ENCODE measurements around the gene GFER. TPM values are rescaled to one million over a fixed set of nuclear protein-coding genes. Genes with fewer than 3 reads are reported as not detected.

Gene GFER
- total RNA-seq, 2 donors from 2014 or later = 40.3 to 45.5 TPM

DNA sequence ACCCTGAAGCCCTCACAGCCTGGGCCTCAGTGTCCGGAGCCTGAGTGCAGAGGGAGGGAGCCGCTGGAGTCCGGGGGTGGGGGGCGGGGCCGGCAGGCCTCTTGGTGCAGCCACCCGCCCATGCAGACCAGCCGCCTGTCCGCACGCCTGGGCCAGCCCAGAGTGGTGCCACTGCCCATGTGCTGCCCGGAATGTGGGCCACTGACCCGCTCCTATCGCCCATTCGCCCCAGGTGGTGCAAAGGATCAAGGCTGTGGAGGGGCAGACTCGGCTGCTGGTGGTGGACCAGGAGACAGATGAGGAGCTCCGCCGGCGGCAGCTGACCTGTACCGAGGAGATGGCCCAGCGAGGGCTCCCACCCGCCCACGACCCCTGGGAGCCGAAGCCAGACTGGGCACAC lies 45.4 kb downstream of the GFER start:
- H3K27me3 Mint-ChIP-seq (ENCODE audit: insufficient read depth) = peaks cover 23% of the 10 kb centered on the region
- no peak for DNase-seq

DNA sequence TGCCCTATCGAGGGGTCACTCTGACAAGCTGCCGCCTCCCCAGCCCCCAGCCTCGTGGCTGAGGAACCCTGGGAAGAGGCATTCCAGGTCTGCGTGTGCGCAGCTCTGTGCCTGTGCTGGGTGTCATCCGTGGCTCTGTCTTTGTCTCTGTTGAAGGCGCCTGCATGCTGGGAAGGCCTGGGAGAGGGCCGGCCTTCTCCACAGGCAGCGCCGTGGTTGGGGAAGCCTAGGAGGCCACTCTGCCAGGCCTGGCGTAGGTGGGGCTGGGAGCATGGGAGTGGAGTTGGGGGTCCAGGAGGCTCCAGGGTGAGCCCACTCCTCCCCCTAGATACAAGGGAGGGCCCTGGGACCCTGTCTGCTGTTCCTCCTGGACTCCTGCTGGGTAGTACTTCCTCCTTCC lies 46.0 kb downstream of the GFER start:
- Mint-ChIP-seq H3K36me3 (ENCODE audit: low read depth) (no peaks in the 10 kb centered on the region), H3K9me3 (no peaks in the 10 kb centered on the region), H3K27me3 (ENCODE audit: insufficient read depth) (peaks cover 22% of the 10 kb centered on the region), H3K4me1 (peaks cover 4% of the 10 kb centered on the region), H3K4me3 (no peak overlapping the region), H3K27ac (no peak overlapping the region)
- DNase-seq = no peak
- H3K4me3 ChIP-seq (ENCODE audit: low read length) = no peak overlapping the region
- no peaks in the 10 kb centered on the region for H3K9me3 ChIP-seq (ENCODE audit: control insufficient read depth, low read length)
- peaks cover 3% of the 10 kb centered on the region for H3K4me1 ChIP-seq (ENCODE audit: control insufficient read depth, insufficient read depth, low read length)
- WGBS, 2 experiments (ENCODE audit: insufficient coverage in 1 of 2, insufficient read length in 1 of 2) = 81 to 93% methylated on average over 8 to 11 of the region's 11 CpGs
- no peak overlapping the region for H3K27ac ChIP-seq (ENCODE audit: low read depth, low read length)
- peaks cover 3% of the 10 kb centered on the region for H3K27me3 ChIP-seq (ENCODE audit: control insufficient read depth, insufficient read depth, low read length, poor library complexity, severe bottlenecking)
- H3K36me3 ChIP-seq (ENCODE audit: control insufficient read depth, insufficient read depth, low read length) = peaks cover 5% of the 10 kb centered on the region
- TF ChIP-seq, protein P1, sequence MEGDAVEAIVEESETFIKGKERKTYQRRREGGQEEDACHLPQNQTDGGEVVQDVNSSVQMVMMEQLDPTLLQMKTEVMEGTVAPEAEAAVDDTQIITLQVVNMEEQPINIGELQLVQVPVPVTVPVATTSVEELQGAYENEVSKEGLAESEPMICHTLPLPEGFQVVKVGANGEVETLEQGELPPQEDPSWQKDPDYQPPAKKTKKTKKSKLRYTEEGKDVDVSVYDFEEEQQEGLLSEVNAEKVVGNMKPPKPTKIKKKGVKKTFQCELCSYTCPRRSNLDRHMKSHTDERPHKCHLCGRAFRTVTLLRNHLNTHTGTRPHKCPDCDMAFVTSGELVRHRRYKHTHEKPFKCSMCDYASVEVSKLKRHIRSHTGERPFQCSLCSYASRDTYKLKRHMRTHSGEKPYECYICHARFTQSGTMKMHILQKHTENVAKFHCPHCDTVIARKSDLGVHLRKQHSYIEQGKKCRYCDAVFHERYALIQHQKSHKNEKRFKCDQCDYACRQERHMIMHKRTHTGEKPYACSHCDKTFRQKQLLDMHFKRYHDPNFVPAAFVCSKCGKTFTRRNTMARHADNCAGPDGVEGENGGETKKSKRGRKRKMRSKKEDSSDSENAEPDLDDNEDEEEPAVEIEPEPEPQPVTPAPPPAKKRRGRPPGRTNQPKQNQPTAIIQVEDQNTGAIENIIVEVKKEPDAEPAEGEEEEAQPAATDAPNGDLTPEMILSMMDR (conservative IDR thresholded peaks at IDR 0.05) = no peak
- H3K9ac ChIP-seq (ENCODE audit: extremely low read depth, low read length, poor library complexity, severe bottlenecking) = no peak overlapping the region

More for the DNA sequence above, 45.4 kb downstream of the GFER start:
- peaks cover 3% of the 10 kb centered on the region for H3K27me3 ChIP-seq (ENCODE audit: control insufficient read depth, insufficient read depth, low read length, poor library complexity, severe bottlenecking)
- Mint-ChIP-seq H3K36me3 (ENCODE audit: low read depth) (no peaks in the 10 kb centered on the region), H3K27ac (no peak overlapping the region), H3K4me3 (no peak overlapping the region), H3K9me3 (no peaks in the 10 kb centered on the region), H3K4me1 (peaks cover 4% of the 10 kb centered on the region)
- no peak overlapping the region for H3K27ac ChIP-seq (ENCODE audit: low read depth, low read length)
- TF ChIP-seq, protein P1 (conservative IDR thresholded peaks at IDR 0.05) = no peak
- peaks cover 3% of the 10 kb centered on the region for H3K4me1 ChIP-seq (ENCODE audit: control insufficient read depth, insufficient read depth, low read length)
- 93 to 95% methylated on average over 11 to 22 of the region's 22 CpGs for WGBS, 2 experiments (ENCODE audit: insufficient coverage in 1 of 2, insufficient read length in 1 of 2)
- H3K9me3 ChIP-seq (ENCODE audit: control insufficient read depth, low read length) = no peaks in the 10 kb centered on the region
- H3K4me3 ChIP-seq (ENCODE audit: low read length) = no peak overlapping the region
- H3K9ac ChIP-seq (ENCODE audit: extremely low read depth, low read length, poor library complexity, severe bottlenecking) = no peak overlapping the region
- H3K36me3 ChIP-seq (ENCODE audit: control insufficient read depth, insufficient read depth, low read length) = peaks cover 5% of the 10 kb centered on the region

DNA sequence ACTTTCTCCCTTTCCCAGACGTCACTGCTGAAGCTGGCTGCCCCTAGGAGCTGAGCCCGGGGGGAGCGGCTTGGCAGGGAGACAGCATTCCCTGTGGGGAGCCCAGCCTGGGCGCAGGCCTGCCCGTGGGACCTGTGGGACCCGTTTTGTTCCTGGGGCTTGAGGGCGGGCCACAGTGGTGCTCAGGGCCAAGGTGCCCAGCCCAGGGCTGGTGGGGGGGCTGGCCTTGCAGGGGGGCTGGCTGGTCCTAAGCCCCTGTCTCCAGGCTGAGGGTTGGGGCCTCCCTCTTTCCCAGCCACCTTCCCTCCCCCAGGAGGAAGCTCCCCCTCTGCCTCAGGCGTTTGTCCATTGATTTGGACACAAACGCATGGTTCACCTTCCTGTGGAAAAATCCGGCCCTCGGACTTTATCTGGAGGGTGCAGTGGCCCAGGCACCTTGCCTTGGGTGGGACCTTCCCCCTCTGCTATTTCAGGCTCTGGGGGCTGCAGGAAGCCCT lies 47.1 kb downstream of the GFER start:
- no peaks in the 10 kb centered on the region for H3K9me3 ChIP-seq (ENCODE audit: control insufficient read depth, low read length)
- H3K9ac ChIP-seq (ENCODE audit: extremely low read depth, low read length, poor library complexity, severe bottlenecking) = no peak overlapping the region
- H3K4me1 ChIP-seq (ENCODE audit: control insufficient read depth, insufficient read depth, low read length) = peaks cover 3% of the 10 kb centered on the region
- H3K27ac ChIP-seq (ENCODE audit: low read depth, low read length) = no peak overlapping the region
- no peak overlapping the region for H3K4me3 ChIP-seq (ENCODE audit: low read length)
- WGBS, 2 experiments (ENCODE audit: insufficient coverage in 1 of 2, insufficient read length in 1 of 2) = 93 to 100% methylated on average over 1 to 11 of the region's 11 CpGs
- Mint-ChIP-seq H3K27me3 (ENCODE audit: insufficient read depth) (peaks cover 15% of the 10 kb centered on the region), H3K9me3 (no peaks in the 10 kb centered on the region), H3K4me3 (no peak overlapping the region), H3K27ac (no peak overlapping the region), H3K36me3 (ENCODE audit: low read depth) (no peaks in the 10 kb centered on the region), H3K4me1 (peaks cover 4% of the 10 kb centered on the region)
- H3K27me3 ChIP-seq (ENCODE audit: control insufficient read depth, insufficient read depth, low read length, poor library complexity, severe bottlenecking) = peaks cover under 1% of the 10 kb centered on the region
- DNase-seq = no peak
- TF ChIP-seq, protein P1 (conservative IDR thresholded peaks at IDR 0.05) = no peak
- H3K36me3 ChIP-seq (ENCODE audit: control insufficient read depth, insufficient read depth, low read length) = peaks cover 5% of the 10 kb centered on the region

Data from endodermal cell (in vitro differentiated cells).